IMR-90 (cell line): ENCODE results near the gene NUDT5.

ENCODE experiments used
- CEBPB ChIP-seq: IDR thresholded peaks from 2 replicates; pipeline ENCODE4 v1.6.1; 2012; ENCODE audit warnings: low read depth, low read length, improper control_type of control experiment
- CHD1 ChIP-seq: IDR thresholded peaks from 2 replicates; pipeline ENCODE4 v1.6.1; 2012; ENCODE audit warnings: low read depth, low read length, improper control_type of control experiment
- CTCF ChIP-seq: conservative IDR thresholded peaks from 2 replicates; pipeline ENCODE4 v1.5.1; 2012; ENCODE audit warnings: mild to moderate bottlenecking, low read depth, low read length, improper control_type of control experiment
- ELK1 ChIP-seq: fragments of 150-350 bp; IDR thresholded peaks from 2 replicates; pipeline ENCODE4 v1.6.1; 2016; ENCODE audit warnings: low read depth, mild to moderate bottlenecking, low read length, moderate library complexity, borderline replicate concordance
- MAFK ChIP-seq: IDR thresholded peaks from 2 replicates; pipeline ENCODE4 v1.6.1; 2012; ENCODE audit warnings: low read depth, low read length, improper control_type of control experiment
- MXI1 ChIP-seq: IDR thresholded peaks from 2 replicates; pipeline ENCODE4 v1.6.1; 2012; ENCODE audit warnings: low read depth, mild to moderate bottlenecking, low read length, moderate library complexity, borderline replicate concordance
- POLR2A ChIP-seq: IDR thresholded peaks from 2 replicates; pipeline ENCODE4 v1.6.1; 2012; ENCODE audit warnings: mild to moderate bottlenecking, low read depth, low read length
- RAD21 ChIP-seq: IDR thresholded peaks from 2 replicates; pipeline ENCODE4 v1.6.1; 2012; ENCODE audit warnings: low read length, improper control_type of control experiment
- SMC3 ChIP-seq: fragments of 150-350 bp; IDR thresholded peaks from 2 replicates; pipeline ENCODE4 v1.6.1; 2016; ENCODE audit warnings: low read depth, mild to moderate bottlenecking, antibody characterized with exemption, low read length, moderate library complexity
- USF2 ChIP-seq: fragments of 150-350 bp; IDR thresholded peaks from 2 replicates; pipeline ENCODE4 v1.6.1; 2017; ENCODE audit warnings: mild to moderate bottlenecking, antibody characterized with exemption, low read length, low read depth

- TF ChIP-seq CTCF (no peak), POLR2A (no peak), USF2 (no peak), SMC3 (no peak), MXI1 (no peak), MAFK (no peak), ELK1 (no peak), RAD21 (no peak), CEBPB (no peak), CHD1 (no peak)
These were observed 37.6 kb downstream of the NUDT5 start for GRCh38 chr10:12158111-12158510.
